ENCODE measurements around the gene STIM2. TPM values are rescaled to one million over a fixed set of nuclear protein-coding genes. Genes with fewer than 3 reads are reported as not detected.
"Not testable (repeated sequence)": the region's sequence is repeated elsewhere in the genome, so short reads cannot be mapped to it uniquely, and the experiment has no call there.

Gene STIM2
- 35.5 and 37.1 TPM in 2 replicates for total RNA-seq

- H3K4me3 Mint-ChIP-seq (ENCODE audit: low read depth), result peak within 1 kb of the TSS; percentile 93
- peak; percentile 99 for DNase-seq (ENCODE audit: low spot score)
- H3K36me3 Mint-ChIP-seq (ENCODE audit: low read depth), result peaks cover 7% of the 10 kb centered on the region
- H3K9me3 Mint-ChIP-seq, result no peaks in the 10 kb centered on the region
- peaks cover 52% of the 10 kb centered on the region for H3K4me1 Mint-ChIP-seq (ENCODE audit: low read depth)
- intact Hi-C loops (cut with micrococcal nuclease), result loop anchor here (1.0 to 10.0 kb wide), 7 partner anchors 13 to 946 kb away; partner anchors contain the start of gene SMIM20
- peak within 1 kb of the TSS; percentile 95 for H3K27ac Mint-ChIP-seq
- peaks cover 4% of the 10 kb centered on the region for H3K27me3 Mint-ChIP-seq (ENCODE audit: low read depth)
Observed at GRCh38 chr4:26860157-26860921, at the start of gene STIM2. STIM2 (plus strand) TSS chr4:26860841.

DNA sequence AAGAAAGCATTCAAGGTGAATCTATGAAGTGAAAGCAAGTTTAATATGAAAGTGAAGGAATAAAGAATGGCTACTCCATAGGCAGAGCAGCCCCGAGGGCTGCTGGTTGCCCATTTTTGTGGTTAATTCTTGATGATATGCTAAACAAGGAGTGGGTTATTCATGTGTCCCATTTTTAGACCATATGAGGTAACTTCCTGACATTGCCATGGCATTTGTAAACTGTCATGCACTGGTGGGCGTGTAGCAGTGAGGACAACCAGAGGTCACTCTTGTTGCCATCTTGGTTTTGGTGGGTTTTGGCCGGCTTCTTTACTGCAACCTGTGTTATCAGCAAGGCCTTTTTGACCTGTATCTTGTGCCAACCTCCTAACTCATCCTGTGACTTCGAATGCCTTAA, 49.1 kb upstream of the STIM2 start:
- DNase-seq (ENCODE audit: low spot score); H3K4me1 Mint-ChIP-seq (ENCODE audit: low read depth); H3K9me3 Mint-ChIP-seq; H3K27ac Mint-ChIP-seq; H3K4me3 Mint-ChIP-seq (ENCODE audit: low read depth); H3K36me3 Mint-ChIP-seq (ENCODE audit: low read depth); intact Hi-C loops (cut with micrococcal nuclease); H3K27me3 Mint-ChIP-seq (ENCODE audit: low read depth): not testable (repeated sequence)

- no peak for DNase-seq (ENCODE audit: low spot score)
- H3K27ac Mint-ChIP-seq, result no peak overlapping the region
- no peak overlapping the region for H3K4me3 Mint-ChIP-seq (ENCODE audit: low read depth)
- no peaks in the 10 kb centered on the region for H3K27me3 Mint-ChIP-seq (ENCODE audit: low read depth)
- H3K9me3 Mint-ChIP-seq, result no peaks in the 10 kb centered on the region
- intact Hi-C loops (cut with micrococcal nuclease), result no loop called here
- peaks cover 5% of the 10 kb centered on the region for H3K4me1 Mint-ChIP-seq (ENCODE audit: low read depth)
- H3K36me3 Mint-ChIP-seq (ENCODE audit: low read depth), result no peaks in the 10 kb centered on the region
Observed at GRCh38 chr4:26812049-26812714, 48.5 kb upstream of the STIM2 start.

DNA sequence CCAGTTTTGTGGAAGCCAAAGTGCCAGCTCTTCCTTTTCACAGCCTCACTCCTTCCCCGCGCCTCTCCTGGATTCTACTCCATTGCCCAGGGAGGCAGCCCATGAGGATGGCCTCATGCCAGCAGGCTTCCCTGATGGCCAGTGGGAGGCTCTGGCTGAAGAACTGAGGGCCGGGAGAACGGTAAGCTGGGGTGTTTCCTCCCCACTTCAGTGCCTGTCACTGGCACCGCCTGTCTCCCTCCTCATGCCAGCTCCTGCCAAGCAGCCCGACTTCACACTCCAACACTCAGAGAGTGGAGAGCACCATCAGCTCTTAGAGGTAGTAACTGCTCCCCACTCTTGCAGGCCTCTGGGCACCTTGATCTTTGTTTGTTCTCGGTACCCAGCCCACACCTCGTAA, 46.9 kb upstream of the STIM2 start:
- DNase-seq (ENCODE audit: low spot score), result no peak
- H3K9me3 Mint-ChIP-seq, result no peaks in the 10 kb centered on the region
- intact Hi-C loops (cut with micrococcal nuclease), result no loop called here
- no peak overlapping the region for H3K4me3 Mint-ChIP-seq (ENCODE audit: low read depth)
- H3K27ac Mint-ChIP-seq, result no peak overlapping the region
- H3K27me3 Mint-ChIP-seq (ENCODE audit: low read depth), result no peaks in the 10 kb centered on the region
- H3K36me3 Mint-ChIP-seq (ENCODE audit: low read depth), result no peaks in the 10 kb centered on the region
- H3K4me1 Mint-ChIP-seq (ENCODE audit: low read depth), result peaks cover 5% of the 10 kb centered on the region

GRCh38 chr4:26815199-26815598, 45.4 kb upstream of the STIM2 start:
- H3K4me3 Mint-ChIP-seq (ENCODE audit: low read depth), result no peak overlapping the region
- H3K36me3 Mint-ChIP-seq (ENCODE audit: low read depth), result no peaks in the 10 kb centered on the region
- peaks cover 5% of the 10 kb centered on the region for H3K4me1 Mint-ChIP-seq (ENCODE audit: low read depth)
- no peaks in the 10 kb centered on the region for H3K27me3 Mint-ChIP-seq (ENCODE audit: low read depth)
- H3K9me3 Mint-ChIP-seq, result peaks cover 1% of the 10 kb centered on the region
- intact Hi-C loops (cut with micrococcal nuclease), result no loop called here
- DNase-seq (ENCODE audit: low spot score), result no peak
- no peak overlapping the region for H3K27ac Mint-ChIP-seq

- Mint-ChIP-seq H3K27ac (no peak overlapping the region), H3K4me3 (ENCODE audit: low read depth) (no peak overlapping the region), H3K4me1 (ENCODE audit: low read depth) (peaks cover 5% of the 10 kb centered on the region), H3K27me3 (ENCODE audit: low read depth) (no peaks in the 10 kb centered on the region), H3K36me3 (ENCODE audit: low read depth) (no peaks in the 10 kb centered on the region), H3K9me3 (peaks cover 4% of the 10 kb centered on the region)
- no peak for DNase-seq (ENCODE audit: low spot score)
- intact Hi-C loops (cut with micrococcal nuclease), result no loop called here
Observed at GRCh38 chr4:26815706-26816105, 44.9 kb upstream of the STIM2 start.

- peaks cover 11% of the 10 kb centered on the region for H3K4me1 Mint-ChIP-seq (ENCODE audit: low read depth)
- no peak for DNase-seq (ENCODE audit: low spot score)
- no peaks in the 10 kb centered on the region for H3K27me3 Mint-ChIP-seq (ENCODE audit: low read depth)
- peaks cover 7% of the 10 kb centered on the region for H3K36me3 Mint-ChIP-seq (ENCODE audit: low read depth)
- no peak overlapping the region for H3K4me3 Mint-ChIP-seq (ENCODE audit: low read depth)
- H3K27ac Mint-ChIP-seq, result no peak overlapping the region
- peaks cover 30% of the 10 kb centered on the region for H3K9me3 Mint-ChIP-seq
- intact Hi-C loops (cut with micrococcal nuclease), result no loop called here
Observed at GRCh38 chr4:26819026-26819425, 41.6 kb upstream of the STIM2 start.

- no peak for DNase-seq (ENCODE audit: low spot score)
- peaks cover 7% of the 10 kb centered on the region for H3K36me3 Mint-ChIP-seq (ENCODE audit: low read depth)
- H3K27ac Mint-ChIP-seq, result no peak overlapping the region
- H3K4me3 Mint-ChIP-seq (ENCODE audit: low read depth), result no peak overlapping the region
- H3K4me1 Mint-ChIP-seq (ENCODE audit: low read depth), result peaks cover 11% of the 10 kb centered on the region
- intact Hi-C loops (cut with micrococcal nuclease), result no loop called here
- H3K9me3 Mint-ChIP-seq, result peaks cover 30% of the 10 kb centered on the region
- no peaks in the 10 kb centered on the region for H3K27me3 Mint-ChIP-seq (ENCODE audit: low read depth)
Observed at GRCh38 chr4:26819478-26820095, 41.1 kb upstream of the STIM2 start.

GRCh38 chr4:26820346-26820745, 40.3 kb upstream of the STIM2 start:
- Mint-ChIP-seq H3K4me1 (ENCODE audit: low read depth) (peaks cover 11% of the 10 kb centered on the region), H3K9me3 (peaks cover 30% of the 10 kb centered on the region), H3K4me3 (ENCODE audit: low read depth) (no peak overlapping the region), H3K27me3 (ENCODE audit: low read depth) (no peaks in the 10 kb centered on the region), H3K27ac (no peak overlapping the region), H3K36me3 (ENCODE audit: low read depth) (peaks cover 7% of the 10 kb centered on the region)
- DNase-seq (ENCODE audit: low spot score), result no peak
- intact Hi-C loops (cut with micrococcal nuclease), result no loop called here

GRCh38 chr4:26821031-26821430, 39.6 kb upstream of the STIM2 start:
- no peak overlapping the region for H3K4me3 Mint-ChIP-seq (ENCODE audit: low read depth)
- H3K36me3 Mint-ChIP-seq (ENCODE audit: low read depth), result peaks cover 7% of the 10 kb centered on the region
- H3K27ac Mint-ChIP-seq, result no peak overlapping the region
- H3K9me3 Mint-ChIP-seq, result peaks cover 30% of the 10 kb centered on the region
- no peak for DNase-seq (ENCODE audit: low spot score)
- no peaks in the 10 kb centered on the region for H3K27me3 Mint-ChIP-seq (ENCODE audit: low read depth)
- intact Hi-C loops (cut with micrococcal nuclease), result no loop called here
- peaks cover 11% of the 10 kb centered on the region for H3K4me1 Mint-ChIP-seq (ENCODE audit: low read depth)

DNA sequence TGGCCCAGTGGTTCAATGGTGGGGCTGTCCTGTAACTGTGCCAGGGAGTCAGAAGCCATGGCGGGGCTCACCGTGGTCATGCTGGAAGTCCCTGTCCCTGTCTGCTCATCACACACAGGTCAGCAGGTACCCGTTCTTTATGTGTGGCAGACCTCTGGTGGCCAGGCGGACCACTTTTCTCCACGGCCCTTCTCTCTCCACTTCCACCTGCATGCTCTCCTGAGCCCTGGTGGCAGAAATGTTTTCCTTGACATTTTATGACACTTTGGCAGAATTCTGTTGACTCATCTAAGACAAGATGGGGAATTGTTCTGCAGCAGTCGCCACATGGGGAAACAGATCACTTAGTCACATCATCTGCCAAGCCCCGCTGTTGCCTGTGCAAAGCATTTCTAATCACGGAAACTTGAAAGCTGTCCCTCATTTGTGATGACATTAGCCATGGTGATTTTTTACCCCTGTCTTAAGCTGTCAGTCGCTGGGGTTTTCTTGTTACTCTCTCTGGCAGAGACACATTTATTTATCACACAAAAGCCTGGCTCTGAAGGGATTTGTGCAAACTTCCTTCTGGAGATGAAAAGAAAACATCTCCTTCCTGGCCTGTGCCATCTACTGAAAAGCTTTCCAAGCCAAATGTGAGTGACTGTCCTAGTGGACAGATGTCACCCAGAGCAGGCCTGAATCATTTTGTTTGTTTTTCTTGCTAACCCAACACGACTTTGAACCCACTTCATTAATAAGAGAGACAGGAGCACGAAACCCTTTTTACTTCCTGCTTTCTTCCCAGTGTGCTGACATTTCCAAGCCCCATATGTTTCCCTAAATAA, 38.8 kb upstream of the STIM2 start:
- Mint-ChIP-seq H3K36me3 (ENCODE audit: low read depth) (peaks cover 7% of the 10 kb centered on the region), H3K4me1 (ENCODE audit: low read depth) (peaks cover 11% of the 10 kb centered on the region), H3K27ac (no peak overlapping the region), H3K4me3 (ENCODE audit: low read depth) (no peak overlapping the region), H3K27me3 (ENCODE audit: low read depth) (no peaks in the 10 kb centered on the region), H3K9me3 (peaks cover 30% of the 10 kb centered on the region)
- DNase-seq (ENCODE audit: low spot score), result no peak
- intact Hi-C loops (cut with micrococcal nuclease), result no loop called here

GRCh38 chr4:26822546-26822945, 38.1 kb upstream of the STIM2 start:
- Mint-ChIP-seq H3K27ac (no peak overlapping the region), H3K4me1 (ENCODE audit: low read depth) (peaks cover 11% of the 10 kb centered on the region), H3K36me3 (ENCODE audit: low read depth) (peaks cover 7% of the 10 kb centered on the region), H3K27me3 (ENCODE audit: low read depth) (no peaks in the 10 kb centered on the region), H3K9me3 (peaks cover 30% of the 10 kb centered on the region), H3K4me3 (ENCODE audit: low read depth) (no peak overlapping the region)
- intact Hi-C loops (cut with micrococcal nuclease), result no loop called here
- DNase-seq (ENCODE audit: low spot score), result no peak

All from activated T-helper 2 cell treated with anti-CD3 and anti-CD28 coated beads, Interferon-gamma antibody, Interleukin-2, Interleukin-4, amounts not matched to agents 10 μg/mL and 5 μg/mL and 100 μg/mL, durations not matched to agents 14 hours and 24 hours and 36 hours (primary cell).